ENCODE data around the gene COPG1. TPM values are rescaled to one million over a fixed set of nuclear protein-coding genes. Genes with fewer than 3 reads are reported as not detected.

COPG1 gene
- total and polyA plus RNA-seq, 9 of the 15 experiments (the other 6 are each of a cell fraction or from before 2014, with no cell fraction given): 40.3 to 105 (median 62.4) TPM

DNA sequence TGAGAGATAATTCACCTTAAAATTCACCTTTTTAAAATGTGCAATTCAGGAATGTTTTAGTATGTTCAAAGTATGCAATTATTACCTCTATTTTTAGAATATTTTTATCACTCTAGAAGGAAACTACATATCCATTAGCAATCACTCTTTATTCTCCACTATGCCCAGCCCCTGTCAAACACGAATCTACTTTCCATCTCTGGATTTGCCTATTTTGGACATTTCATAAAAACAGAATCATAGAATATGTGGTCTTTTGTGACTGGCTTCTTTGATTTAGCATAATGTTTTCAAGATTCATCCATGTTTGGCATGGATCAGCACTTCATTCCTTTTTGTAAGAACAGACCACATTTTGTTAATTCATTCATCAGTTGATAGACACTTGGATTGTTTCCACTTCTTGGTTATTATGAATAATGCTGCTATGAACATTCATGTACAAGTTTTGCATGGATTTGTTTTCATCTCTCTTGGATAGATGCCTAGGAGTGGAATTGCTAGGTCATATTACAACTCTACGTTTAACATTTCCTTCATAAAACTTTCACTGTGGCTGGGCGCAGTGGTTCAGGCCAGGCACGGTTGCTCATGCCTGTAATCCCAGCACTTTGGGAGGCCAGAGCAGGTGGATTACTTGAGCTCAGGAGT lies 42.0 kb downstream of the COPG1 start:
- ATAC-seq (no peak), FAIRE-seq (no peak), DNase-seq (ENCODE audit: extremely low read depth in 1 of 4, low spot score in 3 of 4) (no peak)
- no peak overlapping the region for H3K4me2 ChIP-seq (ENCODE audit: insufficient read depth, low read length)
- no peaks in the 10 kb centered on the region for H3K9me1 ChIP-seq (ENCODE audit: control insufficient read depth, insufficient read depth, low read length)
- WGBS (ENCODE audit: insufficient coverage, low coverage, missing lambda C conversion rate): 91% methylated on average over 4 of the region's 4 CpGs
- intact Hi-C loops (cut with micrococcal nuclease): no loop called here
- H3K79me2 ChIP-seq (ENCODE audit: control insufficient read depth, insufficient read depth, low read length): no peaks in the 10 kb centered on the region
- POLR2A ChIA-PET: interaction anchor here (0.6 to 1.8 kb wide), 5 partner anchors 8 to 174 kb away, joined by 3 to 4 read pairs (median 3); no protein-coding TSS in a partner anchor
- in situ Hi-C loops (cut with MboI): no loop called here
- H3K9me3 ChIP-seq (replicated peaks; ENCODE audit: control insufficient read depth, insufficient read depth, low read depth, low read length): no peaks in the 10 kb centered on the region
- no peak overlapping the region for H3K4me3 ChIP-seq
- BruUV-seq (replicated peaks): no TSS peak
- peaks cover 39% of the 10 kb centered on the region for H3K36me3 ChIP-seq (ENCODE audit: control insufficient read depth, insufficient read depth, low read length)
- no peak overlapping the region for H3K9ac ChIP-seq (ENCODE audit: insufficient read depth in 1 of 2, low read depth in 2 of 2, low read length in 2 of 2)
- H3K27me3 ChIP-seq (ENCODE audit: control insufficient read depth in 2 of 2, insufficient read depth in 2 of 2, low read length in 2 of 2): no peaks in the 10 kb centered on the region
- H3K4me1 ChIP-seq (replicated peaks in 1 of 2; ENCODE audit: control insufficient read depth in 2 of 2, insufficient read depth in 2 of 2, low read length in 2 of 2): no peaks in the 10 kb centered on the region; a peak in 2 of 5 replicates
- H3K27ac ChIP-seq (ENCODE audit: extremely low read depth, low read depth, low read length): no peak overlapping the region
- CTCF ChIA-PET (ENCODE audit: low intra/inter-chr PET ratio): no interaction called here
- H2AFZ ChIP-seq (ENCODE audit: low read depth, low read length): no peak overlapping the region
- no peaks in the 10 kb centered on the region for H4K20me1 ChIP-seq (replicated peaks; ENCODE audit: control insufficient read depth, insufficient read depth, low read length)
- TF ChIP-seq RNF2 (IDR thresholded peaks at IDR 0.05): no peak
- TF ChIP-seq, protein P1, sequence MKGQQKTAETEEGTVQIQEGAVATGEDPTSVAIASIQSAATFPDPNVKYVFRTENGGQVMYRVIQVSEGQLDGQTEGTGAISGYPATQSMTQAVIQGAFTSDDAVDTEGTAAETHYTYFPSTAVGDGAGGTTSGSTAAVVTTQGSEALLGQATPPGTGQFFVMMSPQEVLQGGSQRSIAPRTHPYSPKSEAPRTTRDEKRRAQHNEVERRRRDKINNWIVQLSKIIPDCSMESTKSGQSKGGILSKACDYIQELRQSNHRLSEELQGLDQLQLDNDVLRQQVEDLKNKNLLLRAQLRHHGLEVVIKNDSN (CRISPR knock-in tag; IDR thresholded peaks at IDR 0.05): no peak
- no peak for TF ChIP-seq PPARD (CRISPR knock-in tag; IDR thresholded peaks at IDR 0.05)
- no peak for TF ChIP-seq ILK (tag; IDR thresholded peaks at IDR 0.05; ENCODE audit: borderline replicate concordance, low read depth)
- TF ChIP-seq, protein P2, sequence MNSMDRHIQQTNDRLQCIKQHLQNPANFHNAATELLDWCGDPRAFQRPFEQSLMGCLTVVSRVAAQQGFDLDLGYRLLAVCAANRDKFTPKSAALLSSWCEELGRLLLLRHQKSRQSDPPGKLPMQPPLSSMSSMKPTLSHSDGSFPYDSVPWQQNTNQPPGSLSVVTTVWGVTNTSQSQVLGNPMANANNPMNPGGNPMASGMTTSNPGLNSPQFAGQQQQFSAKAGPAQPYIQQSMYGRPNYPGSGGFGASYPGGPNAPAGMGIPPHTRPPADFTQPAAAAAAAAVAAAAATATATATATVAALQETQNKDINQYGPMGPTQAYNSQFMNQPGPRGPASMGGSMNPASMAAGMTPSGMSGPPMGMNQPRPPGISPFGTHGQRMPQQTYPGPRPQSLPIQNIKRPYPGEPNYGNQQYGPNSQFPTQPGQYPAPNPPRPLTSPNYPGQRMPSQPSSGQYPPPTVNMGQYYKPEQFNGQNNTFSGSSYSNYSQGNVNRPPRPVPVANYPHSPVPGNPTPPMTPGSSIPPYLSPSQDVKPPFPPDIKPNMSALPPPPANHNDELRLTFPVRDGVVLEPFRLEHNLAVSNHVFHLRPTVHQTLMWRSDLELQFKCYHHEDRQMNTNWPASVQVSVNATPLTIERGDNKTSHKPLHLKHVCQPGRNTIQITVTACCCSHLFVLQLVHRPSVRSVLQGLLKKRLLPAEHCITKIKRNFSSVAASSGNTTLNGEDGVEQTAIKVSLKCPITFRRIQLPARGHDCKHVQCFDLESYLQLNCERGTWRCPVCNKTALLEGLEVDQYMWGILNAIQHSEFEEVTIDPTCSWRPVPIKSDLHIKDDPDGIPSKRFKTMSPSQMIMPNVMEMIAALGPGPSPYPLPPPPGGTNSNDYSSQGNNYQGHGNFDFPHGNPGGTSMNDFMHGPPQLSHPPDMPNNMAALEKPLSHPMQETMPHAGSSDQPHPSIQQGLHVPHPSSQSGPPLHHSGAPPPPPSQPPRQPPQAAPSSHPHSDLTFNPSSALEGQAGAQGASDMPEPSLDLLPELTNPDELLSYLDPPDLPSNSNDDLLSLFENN (IDR thresholded peaks at IDR 0.05; ENCODE audit: low read depth in 2 of 2, low read length in 2 of 2): no peak
- TF ChIP-seq SMAD4 (CRISPR knock-in tag; conservative IDR thresholded peaks at IDR 0.05): no peak
- TF ChIP-seq, protein P3, sequence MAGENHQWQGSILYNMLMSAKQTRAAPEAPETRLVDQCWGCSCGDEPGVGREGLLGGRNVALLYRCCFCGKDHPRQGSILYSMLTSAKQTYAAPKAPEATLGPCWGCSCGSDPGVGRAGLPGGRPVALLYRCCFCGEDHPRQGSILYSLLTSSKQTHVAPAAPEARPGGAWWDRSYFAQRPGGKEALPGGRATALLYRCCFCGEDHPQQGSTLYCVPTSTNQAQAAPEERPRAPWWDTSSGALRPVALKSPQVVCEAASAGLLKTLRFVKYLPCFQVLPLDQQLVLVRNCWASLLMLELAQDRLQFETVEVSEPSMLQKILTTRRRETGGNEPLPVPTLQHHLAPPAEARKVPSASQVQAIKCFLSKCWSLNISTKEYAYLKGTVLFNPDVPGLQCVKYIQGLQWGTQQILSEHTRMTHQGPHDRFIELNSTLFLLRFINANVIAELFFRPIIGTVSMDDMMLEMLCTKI (IDR thresholded peaks at IDR 0.05; ENCODE audit: partially characterized antibody): no peak
- TF ChIP-seq, protein P4, sequence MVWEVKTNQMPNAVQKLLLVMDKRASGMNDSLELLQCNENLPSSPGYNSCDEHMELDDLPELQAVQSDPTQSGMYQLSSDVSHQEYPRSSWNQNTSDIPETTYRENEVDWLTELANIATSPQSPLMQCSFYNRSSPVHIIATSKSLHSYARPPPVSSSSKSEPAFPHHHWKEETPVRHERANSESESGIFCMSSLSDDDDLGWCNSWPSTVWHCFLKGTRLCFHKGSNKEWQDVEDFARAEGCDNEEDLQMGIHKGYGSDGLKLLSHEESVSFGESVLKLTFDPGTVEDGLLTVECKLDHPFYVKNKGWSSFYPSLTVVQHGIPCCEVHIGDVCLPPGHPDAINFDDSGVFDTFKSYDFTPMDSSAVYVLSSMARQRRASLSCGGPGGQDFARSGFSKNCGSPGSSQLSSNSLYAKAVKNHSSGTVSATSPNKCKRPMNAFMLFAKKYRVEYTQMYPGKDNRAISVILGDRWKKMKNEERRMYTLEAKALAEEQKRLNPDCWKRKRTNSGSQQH (CRISPR knock-in tag; IDR thresholded peaks at IDR 0.05): no peak
- TF ChIP-seq ATF7 (IDR thresholded peaks at IDR 0.05): no peak
- TF ChIP-seq, protein P5, sequence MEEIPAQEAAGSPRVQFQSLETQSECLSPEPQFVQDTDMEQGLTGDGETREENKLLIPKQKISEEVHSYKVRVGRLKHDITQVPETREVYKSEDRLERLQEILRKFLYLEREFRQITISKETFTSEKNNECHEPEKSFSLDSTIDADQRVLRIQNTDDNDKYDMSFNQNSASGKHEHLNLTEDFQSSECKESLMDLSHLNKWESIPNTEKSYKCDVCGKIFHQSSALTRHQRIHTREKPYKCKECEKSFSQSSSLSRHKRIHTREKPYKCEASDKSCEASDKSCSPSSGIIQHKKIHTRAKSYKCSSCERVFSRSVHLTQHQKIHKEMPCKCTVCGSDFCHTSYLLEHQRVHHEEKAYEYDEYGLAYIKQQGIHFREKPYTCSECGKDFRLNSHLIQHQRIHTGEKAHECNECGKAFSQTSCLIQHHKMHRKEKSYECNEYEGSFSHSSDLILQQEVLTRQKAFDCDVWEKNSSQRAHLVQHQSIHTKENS (CRISPR knock-in tag; IDR thresholded peaks at IDR 0.05): no peak

Measured in K562 (cell line).